AG09309 (cell line): ENCODE data around the gene INSYN2B.

ENCODE experiments used
- DNase-seq: peaks from one replicate; pipeline ENCODE4 v3.0.0-alpha.2; 2010; ENCODE audit warnings: low read depth
- H3K4me3 ChIP-seq: 2 replicates; pipeline ENCODE4 v1.5.1; 2011; ENCODE audit warnings: mild to moderate bottlenecking, low read depth, low read length, moderate library complexity; ENCODE audit not compliant: control insufficient read depth
- TF ChIP-seq, protein P1 (sequence below): IDR thresholded peaks from 2 replicates; pipeline ENCODE4 v1.5.1; 2011; ENCODE audit warnings: mild to moderate bottlenecking, low read depth, low read length, inconsistent platforms; ENCODE audit not compliant: insufficient read depth, control insufficient read depth; ENCODE audit errors: missing control alignments

INSYN2B gene

DNA sequence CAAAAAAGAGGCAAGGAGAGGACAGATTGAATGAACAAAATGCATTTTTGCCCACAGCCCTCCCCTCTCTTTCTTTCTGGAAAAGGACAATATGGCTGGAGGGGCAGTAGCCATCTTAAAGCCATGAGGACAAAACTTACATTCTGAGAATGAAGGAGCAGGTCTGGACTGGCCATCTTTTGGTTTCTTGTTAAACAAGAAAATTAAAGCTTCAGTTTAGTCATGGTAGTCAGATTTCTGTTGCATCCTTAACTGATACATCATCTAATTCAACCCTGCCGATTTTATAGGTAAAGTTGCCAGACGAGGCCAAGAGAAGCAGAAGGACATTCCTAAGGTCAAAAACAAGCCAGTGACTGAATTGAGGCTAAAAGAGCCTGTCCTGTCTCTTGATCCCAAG lies 31.5 kb upstream of the INSYN2B start:
- H3K4me3 ChIP-seq: no peak overlapping the region
- TF ChIP-seq, protein P1, sequence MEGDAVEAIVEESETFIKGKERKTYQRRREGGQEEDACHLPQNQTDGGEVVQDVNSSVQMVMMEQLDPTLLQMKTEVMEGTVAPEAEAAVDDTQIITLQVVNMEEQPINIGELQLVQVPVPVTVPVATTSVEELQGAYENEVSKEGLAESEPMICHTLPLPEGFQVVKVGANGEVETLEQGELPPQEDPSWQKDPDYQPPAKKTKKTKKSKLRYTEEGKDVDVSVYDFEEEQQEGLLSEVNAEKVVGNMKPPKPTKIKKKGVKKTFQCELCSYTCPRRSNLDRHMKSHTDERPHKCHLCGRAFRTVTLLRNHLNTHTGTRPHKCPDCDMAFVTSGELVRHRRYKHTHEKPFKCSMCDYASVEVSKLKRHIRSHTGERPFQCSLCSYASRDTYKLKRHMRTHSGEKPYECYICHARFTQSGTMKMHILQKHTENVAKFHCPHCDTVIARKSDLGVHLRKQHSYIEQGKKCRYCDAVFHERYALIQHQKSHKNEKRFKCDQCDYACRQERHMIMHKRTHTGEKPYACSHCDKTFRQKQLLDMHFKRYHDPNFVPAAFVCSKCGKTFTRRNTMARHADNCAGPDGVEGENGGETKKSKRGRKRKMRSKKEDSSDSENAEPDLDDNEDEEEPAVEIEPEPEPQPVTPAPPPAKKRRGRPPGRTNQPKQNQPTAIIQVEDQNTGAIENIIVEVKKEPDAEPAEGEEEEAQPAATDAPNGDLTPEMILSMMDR: no peak
- DNase-seq: no peak

DNA sequence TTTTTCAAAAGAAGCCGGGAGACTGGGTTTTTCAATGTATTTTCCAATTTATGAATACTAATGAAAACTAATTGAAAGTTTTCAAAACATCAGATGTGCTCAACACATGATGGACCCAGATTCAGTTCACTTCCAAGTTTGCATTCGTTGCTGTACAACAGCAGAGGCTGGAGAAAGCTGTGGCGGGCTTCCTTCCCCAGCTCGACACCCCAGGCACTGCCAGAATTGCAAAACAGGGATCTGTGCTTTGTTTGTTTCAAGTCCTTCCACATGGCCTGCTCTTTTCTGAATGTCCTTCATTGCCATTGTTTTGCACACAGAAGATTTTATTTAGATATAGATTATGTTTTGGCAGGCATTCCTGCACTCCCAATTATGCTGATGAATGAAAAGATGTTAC lies 30.3 kb upstream of the INSYN2B start:
- TF ChIP-seq, protein P1: no peak
- no peak overlapping the region for H3K4me3 ChIP-seq
- DNase-seq: no peak

DNA sequence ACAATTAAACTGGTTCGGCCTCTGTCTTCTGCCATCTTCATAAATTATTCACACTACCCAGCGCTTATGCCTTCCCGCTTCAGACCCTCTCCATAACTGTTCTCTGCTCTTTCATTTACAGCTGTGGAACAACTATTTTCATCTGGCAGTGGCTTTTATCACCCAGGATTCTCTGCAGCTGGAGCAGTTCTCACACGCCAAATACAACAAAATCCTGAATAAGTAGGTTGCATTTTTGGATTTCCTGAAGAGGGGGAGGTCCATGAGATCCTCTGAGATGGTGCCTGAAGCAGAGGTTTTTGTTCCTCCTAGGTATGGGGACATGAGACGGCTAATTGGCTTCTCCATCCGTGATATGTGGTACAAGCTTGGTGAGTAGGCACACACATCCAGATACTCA lies 28.1 kb upstream of the INSYN2B start:
- no peak overlapping the region for H3K4me3 ChIP-seq
- DNase-seq: no peak
- TF ChIP-seq, protein P1: no peak

DNA sequence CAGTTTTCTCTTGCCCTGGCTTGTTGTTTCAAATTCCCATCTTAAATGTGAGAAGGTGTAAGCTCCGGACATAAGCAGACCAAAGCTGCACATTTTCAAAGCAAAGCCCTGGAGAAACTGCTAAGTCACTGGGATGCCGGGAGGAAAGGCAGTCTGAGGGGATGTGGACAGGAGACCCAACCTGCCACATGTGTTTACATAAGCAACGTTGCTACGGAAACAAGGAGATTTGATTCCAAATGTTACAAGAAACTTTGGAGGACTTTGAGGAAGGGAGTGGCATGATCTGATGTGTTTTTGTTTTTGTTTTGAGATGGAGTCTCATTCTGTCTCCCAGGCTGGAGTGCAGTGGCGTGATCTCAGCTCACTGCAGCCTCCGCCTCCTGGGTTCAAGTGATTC lies 25.7 kb upstream of the INSYN2B start:
- TF ChIP-seq, protein P1: no peak
- no peak overlapping the region for H3K4me3 ChIP-seq
- no peak for DNase-seq

DNA sequence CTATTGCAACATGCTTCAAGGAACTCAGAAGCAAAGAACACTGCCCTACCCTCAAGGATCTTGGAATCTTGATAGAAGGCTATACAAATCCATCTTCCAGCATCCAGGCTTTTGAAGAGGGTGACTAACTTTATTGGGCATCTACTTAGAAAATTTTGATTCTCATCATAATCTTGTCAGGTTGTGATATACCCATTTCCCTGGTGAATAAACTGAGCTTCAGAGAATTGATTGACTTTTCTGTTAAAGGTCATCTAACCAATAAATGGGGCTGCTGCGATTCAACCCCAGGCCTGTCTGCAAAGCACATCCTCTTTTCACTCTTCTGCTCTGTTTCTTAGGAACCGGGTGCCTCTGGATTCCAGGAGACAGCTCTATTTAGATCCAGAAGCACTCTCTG lies 19.9 kb upstream of the INSYN2B start:
- TF ChIP-seq, protein P1: no peak
- no peak overlapping the region for H3K4me3 ChIP-seq

DNA sequence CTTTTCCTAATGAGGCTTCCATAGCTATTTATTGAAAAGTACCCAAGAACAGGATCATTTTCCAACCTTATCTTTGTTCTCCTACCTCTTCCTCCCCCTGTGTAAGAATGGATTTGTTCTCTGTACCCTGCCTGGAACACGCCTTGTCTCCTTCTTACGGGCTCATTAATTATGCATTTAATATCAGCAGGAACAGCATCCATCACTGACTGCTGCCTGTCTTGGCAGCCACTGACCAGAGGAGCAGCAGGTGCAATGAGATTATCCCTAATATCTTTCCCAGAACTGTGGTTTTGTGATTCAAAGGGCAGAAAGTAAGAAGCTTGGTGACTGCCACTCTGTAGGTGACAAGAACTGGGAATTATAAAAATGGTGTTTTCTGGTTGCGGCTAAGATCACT lies 19.3 kb upstream of the INSYN2B start:
- TF ChIP-seq, protein P1: no peak
- H3K4me3 ChIP-seq: no peak overlapping the region
- no peak for DNase-seq

More for the DNA sequence above, 19.9 kb upstream of the INSYN2B start:
- no peak for DNase-seq

DNA sequence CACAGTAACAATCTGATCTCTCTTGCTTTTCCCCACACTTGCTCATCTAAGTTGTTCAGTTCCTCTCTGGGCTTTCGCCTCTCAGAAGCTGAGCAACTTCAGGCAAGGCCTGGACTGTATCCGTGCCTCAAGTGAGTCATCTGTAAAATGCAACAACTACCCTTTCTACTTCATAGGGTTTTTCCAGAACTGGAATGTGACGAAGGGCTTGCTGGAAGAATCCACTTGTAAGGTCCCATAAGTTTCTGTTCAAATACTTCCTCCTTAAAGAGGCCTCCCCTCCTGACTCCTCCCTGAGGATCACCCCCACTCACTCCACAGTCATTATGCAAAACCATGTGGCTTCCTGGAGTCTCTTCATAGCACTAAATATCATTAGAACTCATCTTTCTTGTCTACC lies 17.5 kb upstream of the INSYN2B start:
- DNase-seq: no peak
- no peak overlapping the region for H3K4me3 ChIP-seq
- TF ChIP-seq, protein P1: no peak
